OCI-LY1 (cell line): ENCODE measurements around the gene CC2D1A.
"Not testable (repeated sequence)": the region's sequence is repeated elsewhere in the genome, so short reads cannot be mapped to it uniquely, and the experiment has no call there.

Experiments
- H2AFZ ChIP-seq: fragments of 200-600 bp; sonication (generic), shearing (Covaris generic); 2 replicates; pipeline ENCODE4 v1.6.0; 2014; ENCODE audit warnings: antibody characterized with exemption, mild to moderate bottlenecking, low read length
- H3F3A ChIP-seq: fragments of 200-600 bp; sonication (generic), shearing (Covaris generic); 2 replicates; pipeline ENCODE4 v1.6.0; 2014; ENCODE audit warnings: mild to moderate bottlenecking, antibody characterized with exemption, low read length, moderate library complexity; ENCODE audit not compliant: insufficient read depth
- H3K27ac ChIP-seq: fragments of 200-600 bp; sonication (generic); 2 replicates; pipeline ENCODE4 v1.5.1; 2014; ENCODE audit warnings: low read length, mixed run types, mild to moderate bottlenecking, low read depth; ENCODE audit not compliant: poor library complexity, severe bottlenecking
- H3K27me3 ChIP-seq: fragments of 200-600 bp; sonication (generic); 2 replicates; pipeline ENCODE4 v1.6.0; 2014; ENCODE audit warnings: antibody characterized with exemption, mild to moderate bottlenecking, low read length, moderate library complexity; ENCODE audit not compliant: insufficient read depth
- H3K36me3 ChIP-seq: fragments of 200-600 bp; sonication (generic); 2 replicates; pipeline ENCODE4 v1.6.1; 2014; ENCODE audit warnings: mild to moderate bottlenecking, antibody characterized with exemption, low read length, moderate library complexity, mixed read lengths; ENCODE audit not compliant: insufficient read depth
- H3K4me1 ChIP-seq: fragments of 200-600 bp; sonication (generic); 2 replicates; pipeline ENCODE4 v1.5.1; 2014; ENCODE audit warnings: mild to moderate bottlenecking, low read length, moderate library complexity; ENCODE audit not compliant: insufficient read depth, severe bottlenecking
- H3K4me2 ChIP-seq: fragments of 200-600 bp; sonication (generic), shearing (Covaris generic); 2 replicates; pipeline ENCODE4 v1.6.1; 2014; ENCODE audit warnings: low read length
- H3K4me3 ChIP-seq: fragments of 200-600 bp; sonication (generic); 2 replicates; pipeline ENCODE4 v1.5.1; 2014; ENCODE audit warnings: low read length, low read depth, mild to moderate bottlenecking, mixed read lengths; ENCODE audit not compliant: poor library complexity, severe bottlenecking
- H3K79me2 ChIP-seq: fragments of 200-600 bp; shearing (Covaris generic); 2 replicates; pipeline ENCODE4 v1.6.1; 2016; ENCODE audit warnings: mixed run types, low read length, mixed read lengths; ENCODE audit not compliant: insufficient read depth
- H3K9ac ChIP-seq: fragments of 200-600 bp; sonication (generic), shearing (Covaris generic); 2 replicates; pipeline ENCODE4 v1.6.1; 2014; ENCODE audit warnings: mild to moderate bottlenecking, low read length, mixed read lengths
- H3K9me2 ChIP-seq: fragments of 200-600 bp; sonication (generic), shearing (Covaris generic); 2 replicates; pipeline ENCODE4 v1.6.1; 2014; ENCODE audit warnings: low read depth, mild to moderate bottlenecking, low read length, mixed read lengths
- H3K9me3 ChIP-seq: fragments of 200-600 bp; shearing (Covaris generic); 2 replicates; pipeline ENCODE4 v1.6.1; 2014; ENCODE audit warnings: low read length, mixed read lengths
- H4K20me1 ChIP-seq: fragments of 200-600 bp; sonication (generic), shearing (Covaris generic); 2 replicates; pipeline ENCODE4 v1.6.0; 2016; ENCODE audit warnings: mild to moderate bottlenecking, low read length; ENCODE audit not compliant: insufficient read depth
- EZH2 ChIP-seq: fragments of 200-600 bp; sonication (generic), shearing (Covaris generic); IDR thresholded peaks from 2 replicates; pipeline ENCODE4 v1.8.0; 2017; ENCODE audit warnings: borderline replicate concordance, mixed run types, mild to moderate bottlenecking, antibody characterized with exemption, low read length, moderate library complexity, mixed read lengths
- TF ChIP-seq, protein P1 (sequence below): fragments of 200-600 bp; sonication (generic), shearing (Covaris generic); IDR thresholded peaks from 2 replicates; pipeline ENCODE4 v1.5.1; 2017; ENCODE audit warnings: mild to moderate bottlenecking, antibody characterized with exemption, low read length, moderate library complexity, mixed read lengths

The CC2D1A gene

GRCh38 chr19:13968383-13968935, 62.5 kb downstream of the CC2D1A start:
- Histone ChIP-seq H4K20me1 (no peaks in the 10 kb centered on the region), H3K9me2 (no peaks in the 10 kb centered on the region), H3K27me3 (no peaks in the 10 kb centered on the region), H2AFZ (no peak overlapping the region), H3K9me3 (no peaks in the 10 kb centered on the region), H3K9ac (no peak overlapping the region), H3K79me2 (no peaks in the 10 kb centered on the region), H3K4me3 (no peak overlapping the region), H3K27ac (no peak overlapping the region), H3K36me3 (no peaks in the 10 kb centered on the region), H3K4me1 (no peaks in the 10 kb centered on the region), H3K4me2 (no peak overlapping the region), H3F3A (no peaks in the 10 kb centered on the region)
- no peak for TF ChIP-seq EZH2
- TF ChIP-seq, protein P1, sequence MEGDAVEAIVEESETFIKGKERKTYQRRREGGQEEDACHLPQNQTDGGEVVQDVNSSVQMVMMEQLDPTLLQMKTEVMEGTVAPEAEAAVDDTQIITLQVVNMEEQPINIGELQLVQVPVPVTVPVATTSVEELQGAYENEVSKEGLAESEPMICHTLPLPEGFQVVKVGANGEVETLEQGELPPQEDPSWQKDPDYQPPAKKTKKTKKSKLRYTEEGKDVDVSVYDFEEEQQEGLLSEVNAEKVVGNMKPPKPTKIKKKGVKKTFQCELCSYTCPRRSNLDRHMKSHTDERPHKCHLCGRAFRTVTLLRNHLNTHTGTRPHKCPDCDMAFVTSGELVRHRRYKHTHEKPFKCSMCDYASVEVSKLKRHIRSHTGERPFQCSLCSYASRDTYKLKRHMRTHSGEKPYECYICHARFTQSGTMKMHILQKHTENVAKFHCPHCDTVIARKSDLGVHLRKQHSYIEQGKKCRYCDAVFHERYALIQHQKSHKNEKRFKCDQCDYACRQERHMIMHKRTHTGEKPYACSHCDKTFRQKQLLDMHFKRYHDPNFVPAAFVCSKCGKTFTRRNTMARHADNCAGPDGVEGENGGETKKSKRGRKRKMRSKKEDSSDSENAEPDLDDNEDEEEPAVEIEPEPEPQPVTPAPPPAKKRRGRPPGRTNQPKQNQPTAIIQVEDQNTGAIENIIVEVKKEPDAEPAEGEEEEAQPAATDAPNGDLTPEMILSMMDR, result no peak

DNA sequence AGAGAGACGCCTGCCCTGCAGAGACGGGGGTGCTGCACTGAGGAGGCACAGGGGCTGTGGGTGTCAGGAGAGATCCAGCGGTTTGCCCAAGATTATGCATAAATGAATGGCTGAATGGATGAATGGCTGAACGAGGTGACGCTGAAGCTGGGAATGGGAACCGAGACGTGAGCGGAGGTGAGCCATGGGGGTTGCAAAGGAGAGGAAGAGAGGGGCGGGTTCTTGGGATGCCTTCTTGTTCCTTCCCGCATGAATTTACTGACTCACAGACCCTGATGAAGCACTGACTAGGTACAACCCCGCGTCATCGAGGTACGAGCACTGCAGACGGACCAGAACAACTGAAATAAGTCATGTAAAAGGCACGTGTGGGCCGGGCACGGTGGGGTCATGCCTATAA, 63.0 kb downstream of the CC2D1A start:
- Histone ChIP-seq H3K4me2 (no peak overlapping the region), H3K36me3 (no peaks in the 10 kb centered on the region), H4K20me1 (no peaks in the 10 kb centered on the region), H3K9ac (no peak overlapping the region), H3K27ac (no peak overlapping the region), H3K79me2 (no peaks in the 10 kb centered on the region), H3K9me2 (no peaks in the 10 kb centered on the region), H3K9me3 (no peaks in the 10 kb centered on the region), H3K4me3 (no peak overlapping the region), H2AFZ (no peak overlapping the region), H3K27me3 (no peaks in the 10 kb centered on the region), H3F3A (no peaks in the 10 kb centered on the region), H3K4me1 (peaks cover 4% of the 10 kb centered on the region)
- TF ChIP-seq, protein P1, result no peak
- no peak for TF ChIP-seq EZH2

DNA sequence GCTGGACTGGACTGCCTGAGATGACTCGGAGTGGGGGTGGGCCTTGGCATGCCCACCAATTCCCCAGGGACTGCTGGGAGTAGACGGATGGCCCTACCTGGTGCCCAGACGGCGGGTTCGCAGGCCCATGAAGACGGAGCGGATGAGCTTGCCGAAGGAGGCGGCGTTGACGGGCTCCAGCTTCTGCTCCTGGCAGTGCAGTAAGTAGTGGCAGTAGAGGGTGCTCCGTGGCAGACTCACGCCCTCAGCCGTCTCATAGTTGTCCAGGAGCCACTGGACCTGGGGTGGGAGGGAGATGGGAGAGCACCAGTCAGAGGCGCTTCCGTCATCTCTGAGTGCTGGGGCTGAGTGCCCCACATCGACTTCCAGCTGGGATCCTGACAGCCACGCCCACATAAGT, 63.9 kb downstream of the CC2D1A start:
- Histone ChIP-seq H3F3A (no peaks in the 10 kb centered on the region), H4K20me1 (no peaks in the 10 kb centered on the region), H3K4me1 (peaks cover 7% of the 10 kb centered on the region), H3K9me3 (no peaks in the 10 kb centered on the region), H3K9me2 (no peaks in the 10 kb centered on the region), H3K4me3 (no peak overlapping the region), H3K36me3 (no peaks in the 10 kb centered on the region), H3K79me2 (no peaks in the 10 kb centered on the region), H3K27ac (no peak overlapping the region), H2AFZ (no peak overlapping the region), H3K4me2 (no peak overlapping the region), H3K27me3 (no peaks in the 10 kb centered on the region), H3K9ac (no peak overlapping the region)
- TF ChIP-seq EZH2, result no peak
- TF ChIP-seq, protein P1, result no peak

- H3K4me2 ChIP-seq, H3K9me2 ChIP-seq, H3K4me3 ChIP-seq, H3K27ac ChIP-seq, H4K20me1 ChIP-seq, H3K9ac ChIP-seq, H2AFZ ChIP-seq, H3K27me3 ChIP-seq, H3K79me2 ChIP-seq, H3K36me3 ChIP-seq, H3F3A ChIP-seq, H3K4me1 ChIP-seq, H3K9me3 ChIP-seq: not testable (repeated sequence)
Measured at GRCh38 chr19:13971868-13972267, 65.9 kb downstream of the CC2D1A start.
